HepG2 (cell line): ENCODE measurements around the gene APOL4. TPM values are rescaled to one million over a fixed set of nuclear protein-coding genes. Genes with fewer than 3 reads are reported as not detected.
"Not testable (repeated sequence)": the region's sequence is repeated elsewhere in the genome, so short reads cannot be mapped to it uniquely, and the experiment has no call there.

ENCODE experiments used
- ATAC-seq: fragments of 200-7000 bp; cut with Tn5 transposase; 3 replicates; pipeline ENCODE4 v1.9.1; 2020; ENCODE audit warnings: mild to moderate bottlenecking, moderate library complexity
- BruUV-seq: library from RNA; stranded (reverse); fragments of 400-500 nt; replicated peaks from 2 replicates; lab custom pipeline; 2021; lab: Mats Ljungman, UMichigan
- CTCF ChIA-PET: fragments of 300-600 bp; formaldehyde crosslinking; extraction: SDS; loops from one replicate; lab custom pipeline; 2021; ENCODE audit warnings: low total read pairs, inconsistent platforms, low intra/inter-chr PET ratio; lab: Yijun Ruan, JAX
- POLR2A ChIA-PET: fragments of 350-600 bp; sonication (Branson Sonifier 250); formaldehyde crosslinking; loops from one replicate; lab custom pipeline; 2020; ENCODE audit warnings: antibody characterized with exemption, inconsistent platforms; lab: Yijun Ruan, JAX
- DNase-seq: peaks from one replicate; pipeline ENCODE4 v3.0.0-alpha.2; 2015; ENCODE audit warnings: low spot score
- FAIRE-seq: peaks from 3 replicates; lab custom pipeline; 2011; peaks lifted over from hg19 to GRCh38; lab: Jason Lieb, UNC
- H2AFZ ChIP-seq: one replicate; pipeline ENCODE4 v1.6.1; 2011; ENCODE audit warnings: low read length, inconsistent platforms
- H3K27ac ChIP-seq: fragments of 300-600 bp; 3 replicates; pipeline ENCODE4 v1.8.0; 2011; ENCODE audit warnings: mixed run types, mild to moderate bottlenecking, mixed read lengths, low read length, inconsistent platforms; ENCODE audit not compliant: insufficient read depth; ENCODE audit errors: extremely low read length
- H3K27me3 ChIP-seq, 2 experiments: fragments of 200-600 bp in 1 of 2; 2 replicates in 1 of 2; 3 replicates in 1 of 2; pipeline versions ENCODE4 v1.6.0 to v1.8.0; 2011; ENCODE audit warnings: low read length in 2 of 2, mild to moderate bottlenecking in 2 of 2, moderate library complexity in 2 of 2, inconsistent platforms in 1 of 2; ENCODE audit not compliant: insufficient read depth in 2 of 2, control insufficient read depth in 1 of 2
- H3K36me3 ChIP-seq, 2 experiments: fragments of 200-600 bp in 1 of 2; replicated peaks in 1 of 2; 2 replicates in 1 of 2; 3 replicates in 1 of 2; pipeline versions ENCODE4 v1.5.1 to v1.8.0; 2011; ENCODE audit warnings: low read length in 2 of 2, inconsistent platforms in 1 of 2; ENCODE audit not compliant: insufficient read depth in 2 of 2, control insufficient read depth in 1 of 2
- H3K4me1 ChIP-seq: 2 replicates; pipeline ENCODE4 v1.5.1; 2012; ENCODE audit warnings: low read length, inconsistent platforms; ENCODE audit not compliant: insufficient read depth
- H3K4me2 ChIP-seq: 2 replicates; pipeline ENCODE4 v1.6.0; 2011; ENCODE audit warnings: low read depth, low read length, inconsistent platforms
- H3K4me3 ChIP-seq, 3 experiments: fragments of 200-600 bp in 1 of 3; sonication (generic), shearing (Covaris generic) in 1 of 3; replicated peaks in 1 of 3; 2 replicates each; pipeline ENCODE4 v1.5.1; 2011 to 2016; ENCODE audit warnings: low read length in 3 of 3, inconsistent platforms in 2 of 3, low read depth in 2 of 3, mild to moderate bottlenecking in 2 of 3, control low read depth in 1 of 3, mixed read lengths in 1 of 3; ENCODE audit not compliant: insufficient read depth in 1 of 3
- H3K79me2 ChIP-seq: one replicate; pipeline ENCODE4 v1.6.1; 2011; ENCODE audit warnings: low read length, inconsistent platforms; ENCODE audit not compliant: insufficient read depth
- H3K9ac ChIP-seq: 2 replicates; pipeline ENCODE4 v1.6.0; 2011; ENCODE audit warnings: mild to moderate bottlenecking, low read depth, low read length, inconsistent platforms; ENCODE audit not compliant: insufficient read depth
- H3K9me3 ChIP-seq: 2 replicates; pipeline ENCODE4 v1.5.1; 2012; ENCODE audit warnings: mild to moderate bottlenecking, low read length
- H4K20me1 ChIP-seq: 2 replicates; pipeline ENCODE4 v1.6.0; 2011; ENCODE audit warnings: inconsistent platforms, mild to moderate bottlenecking, low read length, moderate library complexity; ENCODE audit not compliant: insufficient read depth
- CEBPG ChIP-seq: IDR thresholded peaks from 2 replicates; pipeline ENCODE4 v1.6.1; 2016
- NFKB2 ChIP-seq: sonication (generic); formaldehyde crosslinking; IDR thresholded peaks from 2 replicates; pipeline ENCODE4 v1.4.0; 2020; ENCODE audit warnings: missing genetic modification reagents, borderline replicate concordance
- RBM22 ChIP-seq: fragments of 200-400 bp; formaldehyde crosslinking; optimal IDR thresholded peaks from 2 replicates; pipeline ENCODE3; 2017; ENCODE audit warnings: mild to moderate bottlenecking, low read length, moderate library complexity
- RXRA ChIP-seq: sonication (generic); formaldehyde crosslinking; IDR thresholded peaks from 2 replicates; pipeline ENCODE4 v1.5.1; 2020; ENCODE audit warnings: missing genetic modification reagents
- SRY ChIP-seq: sonication (generic); formaldehyde crosslinking; IDR thresholded peaks from 2 replicates; pipeline ENCODE4 v1.8.0; 2022; ENCODE audit warnings: mild to moderate bottlenecking, missing genetic modification reagents
- ZNF205 ChIP-seq: IDR thresholded peaks from 2 replicates; pipeline ENCODE4 v1.6.1; 2018; ENCODE audit warnings: missing biosample characterization, missing genetic modification reagents
- ZNF235 ChIP-seq: sonication (generic); formaldehyde crosslinking; IDR thresholded peaks from 2 replicates; pipeline ENCODE4 v1.8.1; 2023; ENCODE audit warnings: mild to moderate bottlenecking, missing genetic modification reagents, borderline replicate concordance
- WGBS: methylation state at CpG from one replicate; pipeline ENCODE4 v1.1.6; 2017; ENCODE audit warnings: low lambda C conversion rate; 5-methylcytosine and 5-hydroxymethylcytosine counted together
- in situ Hi-C: cut with HindIII; loops from 2 replicates; pipeline ENCODE4 v1.10.0; 2017; ENCODE audit warnings: low pct_unique_long_range_greater_than_20kb; ENCODE audit not compliant: extremely low pct_ligation_motif_present
- intact Hi-C: fragments of 100-400 bp; cut with micrococcal nuclease; formaldehyde crosslinking; loops from one replicate; pipeline ENCODE4 v1.10.0; 2022; ENCODE audit not compliant: unreplicated experiment
- polyA plus RNA-seq, 8 experiments: library from polyadenylated mRNA; depleted of rRNA in 3 of 8; stranded (reverse) in 7 of 8; unstranded in 1 of 8; fragments of >200 nt; fragmentation: Illumina TruSeq in 4 of 8; extraction: Trizol in 4 of 8; gene quantifications; 2 replicates each; pipeline versions ENCODE4 v1.2.1 to v1.2.3, GENCODE V29; 2011 to 2016; ENCODE audit warnings: low read depth in 4 of 8, missing spikeins in 1 of 8, mixed read lengths in 1 of 8; ENCODE audit not compliant: insufficient read depth in 1 of 8
- total RNA-seq, 5 experiments: library from RNA; depleted of rRNA; stranded (reverse); fragments of >200 nt; fragmentation: Illumina TruSeq; extraction: Trizol; gene quantifications; 2 replicates each; pipeline ENCODE4 v1.2.3, GENCODE V29; 2016; ENCODE audit warnings: low read depth in 1 of 5
- TF ChIP-seq, protein P1 (sequence below): sonication (generic); formaldehyde crosslinking; IDR thresholded peaks from 2 replicates; pipeline ENCODE4 v1.4.0; 2020; ENCODE audit warnings: missing genetic modification reagents
- TF ChIP-seq, protein P2 (sequence below): sonication (generic); formaldehyde crosslinking; IDR thresholded peaks from 2 replicates; pipeline ENCODE4 v1.4.0; 2020; ENCODE audit warnings: missing genetic modification reagents

The APOL4 gene
- total and polyA plus RNA-seq, 2 of the 13 experiments (the other 11 are each of a cell fraction or from before 2014, with no cell fraction given) = 0.77 to 2.8 TPM

DNA sequence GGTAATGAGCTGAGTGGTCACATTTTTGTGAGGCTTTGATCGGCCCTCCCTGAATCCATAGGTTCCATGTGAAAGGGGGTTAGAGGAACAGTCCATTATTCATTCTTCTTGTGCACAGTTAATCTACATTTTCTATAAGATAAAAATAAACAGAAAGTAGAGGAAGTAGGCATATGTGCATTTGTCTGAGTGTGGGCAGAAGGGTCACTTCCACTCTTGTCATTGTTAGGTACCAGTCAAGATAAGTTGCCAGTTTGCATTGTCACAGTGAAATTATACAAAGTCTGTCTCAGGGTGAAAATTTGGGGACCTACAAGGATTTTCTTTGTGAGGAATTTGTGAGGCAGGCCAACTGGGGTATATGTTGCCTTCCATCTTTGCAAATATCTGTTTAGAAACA, 4.6 kb upstream of the APOL4 start (continued):
- TF ChIP-seq NFKB2 (CRISPR knock-in tag) = no peak

DNA sequence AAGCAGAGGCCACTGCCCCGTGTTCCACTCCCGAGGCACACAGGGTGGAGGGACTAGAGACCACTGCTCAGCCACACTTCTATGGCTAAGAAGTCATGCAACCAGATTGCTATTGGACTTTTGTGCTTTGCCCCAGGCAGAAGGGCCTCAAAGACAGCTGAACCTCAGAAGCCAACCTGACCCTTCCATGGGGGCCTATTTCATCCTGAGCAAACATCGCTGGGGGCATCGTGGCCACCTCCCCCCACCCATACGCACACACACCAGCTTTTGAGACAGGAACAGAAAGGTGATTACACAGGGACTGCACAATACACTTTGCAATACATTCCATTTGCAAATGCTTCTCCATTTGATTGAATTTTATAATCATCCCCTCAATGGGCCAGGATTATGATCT, 4.0 kb upstream of the APOL4 start:
- BruUV-seq, H3K27ac ChIP-seq, H3K4me3 ChIP-seq, H4K20me1 ChIP-seq, CTCF ChIA-PET, H3K4me2 ChIP-seq, DNase-seq, H2AFZ ChIP-seq: not testable (repeated sequence)
- ATAC-seq = peak; percentile 26; the same call in 1 of the 3 replicates
- TF ChIP-seq, protein P1, sequence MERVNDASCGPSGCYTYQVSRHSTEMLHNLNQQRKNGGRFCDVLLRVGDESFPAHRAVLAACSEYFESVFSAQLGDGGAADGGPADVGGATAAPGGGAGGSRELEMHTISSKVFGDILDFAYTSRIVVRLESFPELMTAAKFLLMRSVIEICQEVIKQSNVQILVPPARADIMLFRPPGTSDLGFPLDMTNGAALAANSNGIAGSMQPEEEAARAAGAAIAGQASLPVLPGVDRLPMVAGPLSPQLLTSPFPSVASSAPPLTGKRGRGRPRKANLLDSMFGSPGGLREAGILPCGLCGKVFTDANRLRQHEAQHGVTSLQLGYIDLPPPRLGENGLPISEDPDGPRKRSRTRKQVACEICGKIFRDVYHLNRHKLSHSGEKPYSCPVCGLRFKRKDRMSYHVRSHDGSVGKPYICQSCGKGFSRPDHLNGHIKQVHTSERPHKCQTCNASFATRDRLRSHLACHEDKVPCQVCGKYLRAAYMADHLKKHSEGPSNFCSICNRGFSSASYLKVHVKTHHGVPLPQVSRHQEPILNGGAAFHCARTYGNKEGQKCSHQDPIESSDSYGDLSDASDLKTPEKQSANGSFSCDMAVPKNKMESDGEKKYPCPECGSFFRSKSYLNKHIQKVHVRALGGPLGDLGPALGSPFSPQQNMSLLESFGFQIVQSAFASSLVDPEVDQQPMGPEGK (CRISPR knock-in tag) = peak; percentile 72
- TF ChIP-seq, all 625 proteins: peak for 1; not testable (repeated sequence) for 624
- H3K9me3 ChIP-seq, POLR2A ChIA-PET, H3K27me3 ChIP-seq, H3K9ac ChIP-seq, H3K79me2 ChIP-seq, in situ Hi-C loops, H3K36me3 ChIP-seq: not testable (repeated sequence)
- 14% methylated on average over 4 of the region's 5 CpGs for WGBS
- peaks cover 78% of the 10 kb centered on the region for H3K4me1 ChIP-seq
- intact Hi-C loops = loop anchor here (2.0 kb wide), 1 partner anchor 81 kb away; no protein-coding TSS in a partner anchor
- peak; percentile 71 for FAIRE-seq

DNA sequence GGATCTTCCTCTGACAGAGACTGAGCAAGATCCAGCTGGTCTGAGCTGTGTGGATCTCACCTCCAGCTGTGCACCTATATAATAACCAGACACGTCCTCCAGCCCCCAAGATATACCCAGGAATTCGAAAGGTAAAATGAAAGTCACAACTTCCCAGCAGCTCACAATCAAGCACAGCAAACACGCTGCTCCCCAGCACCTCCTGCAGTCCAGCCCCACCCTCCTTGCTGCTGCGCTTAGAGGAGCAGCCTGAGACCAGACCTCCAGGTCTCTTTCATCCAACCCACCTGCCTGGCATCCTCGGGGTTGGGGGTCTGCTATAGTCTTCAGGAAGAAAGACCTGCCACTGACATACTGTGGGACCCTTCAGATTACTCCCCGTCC, 3.0 kb upstream of the APOL4 start:
- intact Hi-C loops (loop anchor here (2.0 to 5.0 kb wide), 2 partner anchors 33 to 82 kb away; partner anchors contain the start of gene APOL2), in situ Hi-C loops (no loop called here)
- peak overlapping the region; percentile 47; the same call in 1 of the 2 replicates for H3K9ac ChIP-seq
- H3K27me3 ChIP-seq = no peaks in the 10 kb centered on the region; a peak in 1 of 5 replicates
- no peaks in the 10 kb centered on the region for H3K79me2 ChIP-seq
- DNase-seq (peak; percentile 15), ATAC-seq (peak; percentile 86), FAIRE-seq (peak; percentile 61)
- H2AFZ ChIP-seq = peak overlapping the region; percentile 76
- no peaks in the 10 kb centered on the region for H3K9me3 ChIP-seq
- WGBS = 4% methylated on average over 6 of the region's 6 CpGs
- no peaks in the 10 kb centered on the region for H3K36me3 ChIP-seq
- no peaks in the 10 kb centered on the region for H4K20me1 ChIP-seq
- ChIA-PET POLR2A (interaction anchor here (0.6 to 2.3 kb wide), 4 partner anchors 35 to 277 kb away, joined by 3 to 6 read pairs (median 4); partner anchors contain the start of genes APOL1 and APOL2), CTCF (no interaction called here)
- H3K4me3 ChIP-seq = peak overlapping the region; percentile 60 to 72 (median 61)
- peak overlapping the region; percentile 95 for H3K4me2 ChIP-seq
- no peak overlapping the region for H3K27ac ChIP-seq
- BruUV-seq = no TSS peak
- peaks cover 69% of the 10 kb centered on the region for H3K4me1 ChIP-seq
- TF ChIP-seq, protein P2, sequence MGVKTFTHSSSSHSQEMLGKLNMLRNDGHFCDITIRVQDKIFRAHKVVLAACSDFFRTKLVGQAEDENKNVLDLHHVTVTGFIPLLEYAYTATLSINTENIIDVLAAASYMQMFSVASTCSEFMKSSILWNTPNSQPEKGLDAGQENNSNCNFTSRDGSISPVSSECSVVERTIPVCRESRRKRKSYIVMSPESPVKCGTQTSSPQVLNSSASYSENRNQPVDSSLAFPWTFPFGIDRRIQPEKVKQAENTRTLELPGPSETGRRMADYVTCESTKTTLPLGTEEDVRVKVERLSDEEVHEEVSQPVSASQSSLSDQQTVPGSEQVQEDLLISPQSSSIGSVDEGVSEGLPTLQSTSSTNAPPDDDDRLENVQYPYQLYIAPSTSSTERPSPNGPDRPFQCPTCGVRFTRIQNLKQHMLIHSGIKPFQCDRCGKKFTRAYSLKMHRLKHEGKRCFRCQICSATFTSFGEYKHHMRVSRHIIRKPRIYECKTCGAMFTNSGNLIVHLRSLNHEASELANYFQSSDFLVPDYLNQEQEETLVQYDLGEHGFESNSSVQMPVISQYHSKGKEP (CRISPR knock-in tag) = no peak
- TF ChIP-seq RBM22 = no peak
- no peak for TF ChIP-seq ZNF205 (CRISPR knock-in tag)
- TF ChIP-seq RXRA = no peak
- TF ChIP-seq ZNF235 (CRISPR knock-in tag) = no peak
- no peak for TF ChIP-seq SRY (CRISPR knock-in tag)
- TF ChIP-seq CEBPG = no peak
